Sigmoid colon (tissue), 4 donors: Measurements from ENCODE around the gene KCTD12.

Source experiments
- EP300 ChIP-seq, 4 donors: sonication (generic); formaldehyde crosslinking; IDR thresholded peaks; one replicate each; pipeline ENCODE4 v1.6.1; 2017; ENCODE audit warnings: antibody characterized with exemption in 4 of 4
- POLR2AphosphoS5 ChIP-seq, 4 donors: sonication (generic); formaldehyde crosslinking; IDR thresholded peaks; one replicate each; pipeline ENCODE4 v1.6.1; 2017; ENCODE audit warnings: antibody characterized with exemption in 4 of 4
- TF ChIP-seq, protein P1 (sequence below), 4 experiments: fragments of 450-650 bp in 3 of 4; fragments of 200-600 bp in 1 of 4; IDR thresholded peaks; one replicate each; pipeline ENCODE4 v1.5.1; 2016 to 2019; ENCODE audit warnings: antibody characterized with exemption in 4 of 4, mild to moderate bottlenecking in 3 of 4, moderate library complexity in 2 of 4

DNA sequence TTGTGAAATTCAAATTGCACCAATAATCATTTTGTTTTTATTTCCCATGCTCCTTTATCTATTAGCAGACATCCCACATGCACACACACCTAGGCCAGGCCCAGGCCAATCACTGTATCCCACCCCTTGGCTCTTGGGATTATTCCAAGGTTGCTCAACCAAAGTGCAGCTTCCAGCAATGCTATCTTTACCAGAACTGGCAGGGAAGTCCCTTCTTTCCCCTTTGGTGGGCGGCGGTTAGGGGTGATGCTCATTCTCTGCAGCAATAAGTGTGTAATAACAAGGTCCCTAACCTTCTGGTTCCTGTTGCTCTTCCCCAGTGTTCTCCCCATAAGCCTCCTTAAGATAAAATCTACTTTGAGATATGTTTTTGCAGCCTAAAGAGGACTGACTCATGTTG is 18.3 kb upstream of the KCTD12 start:
- TF ChIP-seq, protein P1, sequence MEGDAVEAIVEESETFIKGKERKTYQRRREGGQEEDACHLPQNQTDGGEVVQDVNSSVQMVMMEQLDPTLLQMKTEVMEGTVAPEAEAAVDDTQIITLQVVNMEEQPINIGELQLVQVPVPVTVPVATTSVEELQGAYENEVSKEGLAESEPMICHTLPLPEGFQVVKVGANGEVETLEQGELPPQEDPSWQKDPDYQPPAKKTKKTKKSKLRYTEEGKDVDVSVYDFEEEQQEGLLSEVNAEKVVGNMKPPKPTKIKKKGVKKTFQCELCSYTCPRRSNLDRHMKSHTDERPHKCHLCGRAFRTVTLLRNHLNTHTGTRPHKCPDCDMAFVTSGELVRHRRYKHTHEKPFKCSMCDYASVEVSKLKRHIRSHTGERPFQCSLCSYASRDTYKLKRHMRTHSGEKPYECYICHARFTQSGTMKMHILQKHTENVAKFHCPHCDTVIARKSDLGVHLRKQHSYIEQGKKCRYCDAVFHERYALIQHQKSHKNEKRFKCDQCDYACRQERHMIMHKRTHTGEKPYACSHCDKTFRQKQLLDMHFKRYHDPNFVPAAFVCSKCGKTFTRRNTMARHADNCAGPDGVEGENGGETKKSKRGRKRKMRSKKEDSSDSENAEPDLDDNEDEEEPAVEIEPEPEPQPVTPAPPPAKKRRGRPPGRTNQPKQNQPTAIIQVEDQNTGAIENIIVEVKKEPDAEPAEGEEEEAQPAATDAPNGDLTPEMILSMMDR (IDR thresholded peaks at IDR 0.05), result no peak
- TF ChIP-seq POLR2AphosphoS5 (IDR thresholded peaks at IDR 0.05) (no peak), EP300 (IDR thresholded peaks at IDR 0.05) (no peak)
